SK-N-SH (cell line): ENCODE results near the gene NACAD.

Experiments used
- MEF2A ChIP-seq: IDR thresholded peaks from 2 replicates; pipeline ENCODE4 v1.4.0; 2012; ENCODE audit warnings: low read depth, borderline replicate concordance
- MXI1 ChIP-seq: IDR thresholded peaks from 2 replicates; pipeline ENCODE4 v1.6.1; 2012; ENCODE audit warnings: mild to moderate bottlenecking, low read depth, low read length, improper control_type of control experiment
- POLR2AphosphoS5 ChIP-seq: IDR thresholded peaks from 2 replicates; pipeline ENCODE4 v1.6.1; 2012; ENCODE audit warnings: low read depth, low read length
- RAD21 ChIP-seq: IDR thresholded peaks from 2 replicates; pipeline ENCODE4 v1.6.1; 2012; ENCODE audit warnings: mild to moderate bottlenecking, low read length
- SIN3A ChIP-seq: IDR thresholded peaks from 2 replicates; pipeline ENCODE4 v1.6.1; 2012; ENCODE audit warnings: low read depth, mild to moderate bottlenecking, low read length, moderate library complexity, borderline replicate concordance
- USF1 ChIP-seq: IDR thresholded peaks from 2 replicates; pipeline ENCODE4 v1.4.0; 2012; ENCODE audit warnings: low read depth, borderline replicate concordance
- TF ChIP-seq, protein P1 (sequence below): fragments of 200-600 bp; sonication (generic); IDR thresholded peaks from 2 replicates; pipeline ENCODE4 v1.6.1; 2017; ENCODE audit warnings: antibody characterized with exemption, mild to moderate bottlenecking, moderate library complexity
- TF ChIP-seq, protein P2 (sequence below): IDR thresholded peaks from 2 replicates; pipeline ENCODE4 v1.6.1; 2012; ENCODE audit warnings: mild to moderate bottlenecking, low read depth, low read length, moderate library complexity
- TF ChIP-seq, protein P3 (sequence below): fragments of 150-350 bp; IDR thresholded peaks from 2 replicates; pipeline ENCODE4 v1.6.1; 2017; ENCODE audit warnings: antibody characterized with exemption, low read length, low read depth, borderline replicate concordance
- TF ChIP-seq, protein P4 (sequence below): IDR thresholded peaks from 2 replicates; pipeline ENCODE4 v1.4.0; 2012; ENCODE audit warnings: low read depth

DNA sequence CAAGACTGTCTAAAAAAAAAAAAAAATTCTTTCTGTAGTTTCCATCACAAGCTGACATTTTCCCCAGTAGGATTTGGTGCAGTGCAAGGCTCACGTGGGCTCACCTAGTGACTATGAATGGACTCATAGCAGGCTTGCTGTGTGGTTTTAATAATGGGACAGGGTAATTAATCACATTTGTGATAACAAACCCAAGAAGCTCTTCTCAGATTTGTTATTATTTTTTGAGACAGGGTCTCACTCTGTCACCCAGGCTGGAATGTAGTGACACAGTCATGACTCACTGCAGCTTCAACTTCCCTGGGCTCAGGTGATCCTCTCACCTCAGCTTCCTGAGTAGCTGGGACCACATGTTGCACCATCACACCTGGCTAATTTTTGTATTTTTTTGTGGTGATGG is 40.0 kb downstream of the NACAD start:
- TF ChIP-seq, protein P1, sequence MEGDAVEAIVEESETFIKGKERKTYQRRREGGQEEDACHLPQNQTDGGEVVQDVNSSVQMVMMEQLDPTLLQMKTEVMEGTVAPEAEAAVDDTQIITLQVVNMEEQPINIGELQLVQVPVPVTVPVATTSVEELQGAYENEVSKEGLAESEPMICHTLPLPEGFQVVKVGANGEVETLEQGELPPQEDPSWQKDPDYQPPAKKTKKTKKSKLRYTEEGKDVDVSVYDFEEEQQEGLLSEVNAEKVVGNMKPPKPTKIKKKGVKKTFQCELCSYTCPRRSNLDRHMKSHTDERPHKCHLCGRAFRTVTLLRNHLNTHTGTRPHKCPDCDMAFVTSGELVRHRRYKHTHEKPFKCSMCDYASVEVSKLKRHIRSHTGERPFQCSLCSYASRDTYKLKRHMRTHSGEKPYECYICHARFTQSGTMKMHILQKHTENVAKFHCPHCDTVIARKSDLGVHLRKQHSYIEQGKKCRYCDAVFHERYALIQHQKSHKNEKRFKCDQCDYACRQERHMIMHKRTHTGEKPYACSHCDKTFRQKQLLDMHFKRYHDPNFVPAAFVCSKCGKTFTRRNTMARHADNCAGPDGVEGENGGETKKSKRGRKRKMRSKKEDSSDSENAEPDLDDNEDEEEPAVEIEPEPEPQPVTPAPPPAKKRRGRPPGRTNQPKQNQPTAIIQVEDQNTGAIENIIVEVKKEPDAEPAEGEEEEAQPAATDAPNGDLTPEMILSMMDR: no peak
- TF ChIP-seq POLR2AphosphoS5: no peak
- no peak for TF ChIP-seq RAD21
- TF ChIP-seq USF1: no peak
- TF ChIP-seq, protein P2, sequence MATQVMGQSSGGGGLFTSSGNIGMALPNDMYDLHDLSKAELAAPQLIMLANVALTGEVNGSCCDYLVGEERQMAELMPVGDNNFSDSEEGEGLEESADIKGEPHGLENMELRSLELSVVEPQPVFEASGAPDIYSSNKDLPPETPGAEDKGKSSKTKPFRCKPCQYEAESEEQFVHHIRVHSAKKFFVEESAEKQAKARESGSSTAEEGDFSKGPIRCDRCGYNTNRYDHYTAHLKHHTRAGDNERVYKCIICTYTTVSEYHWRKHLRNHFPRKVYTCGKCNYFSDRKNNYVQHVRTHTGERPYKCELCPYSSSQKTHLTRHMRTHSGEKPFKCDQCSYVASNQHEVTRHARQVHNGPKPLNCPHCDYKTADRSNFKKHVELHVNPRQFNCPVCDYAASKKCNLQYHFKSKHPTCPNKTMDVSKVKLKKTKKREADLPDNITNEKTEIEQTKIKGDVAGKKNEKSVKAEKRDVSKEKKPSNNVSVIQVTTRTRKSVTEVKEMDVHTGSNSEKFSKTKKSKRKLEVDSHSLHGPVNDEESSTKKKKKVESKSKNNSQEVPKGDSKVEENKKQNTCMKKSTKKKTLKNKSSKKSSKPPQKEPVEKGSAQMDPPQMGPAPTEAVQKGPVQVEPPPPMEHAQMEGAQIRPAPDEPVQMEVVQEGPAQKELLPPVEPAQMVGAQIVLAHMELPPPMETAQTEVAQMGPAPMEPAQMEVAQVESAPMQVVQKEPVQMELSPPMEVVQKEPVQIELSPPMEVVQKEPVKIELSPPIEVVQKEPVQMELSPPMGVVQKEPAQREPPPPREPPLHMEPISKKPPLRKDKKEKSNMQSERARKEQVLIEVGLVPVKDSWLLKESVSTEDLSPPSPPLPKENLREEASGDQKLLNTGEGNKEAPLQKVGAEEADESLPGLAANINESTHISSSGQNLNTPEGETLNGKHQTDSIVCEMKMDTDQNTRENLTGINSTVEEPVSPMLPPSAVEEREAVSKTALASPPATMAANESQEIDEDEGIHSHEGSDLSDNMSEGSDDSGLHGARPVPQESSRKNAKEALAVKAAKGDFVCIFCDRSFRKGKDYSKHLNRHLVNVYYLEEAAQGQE: no peak
- TF ChIP-seq, protein P3, sequence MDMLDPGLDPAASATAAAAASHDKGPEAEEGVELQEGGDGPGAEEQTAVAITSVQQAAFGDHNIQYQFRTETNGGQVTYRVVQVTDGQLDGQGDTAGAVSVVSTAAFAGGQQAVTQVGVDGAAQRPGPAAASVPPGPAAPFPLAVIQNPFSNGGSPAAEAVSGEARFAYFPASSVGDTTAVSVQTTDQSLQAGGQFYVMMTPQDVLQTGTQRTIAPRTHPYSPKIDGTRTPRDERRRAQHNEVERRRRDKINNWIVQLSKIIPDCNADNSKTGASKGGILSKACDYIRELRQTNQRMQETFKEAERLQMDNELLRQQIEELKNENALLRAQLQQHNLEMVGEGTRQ: no peak
- TF ChIP-seq SIN3A: no peak
- TF ChIP-seq, protein P4, sequence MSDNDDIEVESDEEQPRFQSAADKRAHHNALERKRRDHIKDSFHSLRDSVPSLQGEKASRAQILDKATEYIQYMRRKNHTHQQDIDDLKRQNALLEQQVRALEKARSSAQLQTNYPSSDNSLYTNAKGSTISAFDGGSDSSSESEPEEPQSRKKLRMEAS: no peak
- no peak for TF ChIP-seq MXI1
- TF ChIP-seq MEF2A: no peak
